Lower leg skin (tissue), 3 donors: ENCODE measurements around the gene NTM.

Experiments used
- CTCF ChIP-seq, 3 donors: fragments of 450-650 bp; IDR thresholded peaks; one replicate each; pipeline ENCODE4 v1.5.1; 2016; ENCODE audit warnings: antibody characterized with exemption in 3 of 3, mild to moderate bottlenecking in 3 of 3, moderate library complexity in 2 of 3
- POLR2A ChIP-seq, 2 donors: fragments of 450-650 bp; IDR thresholded peaks; one replicate each; pipeline ENCODE4 v1.6.1; 2016 to 2017; ENCODE audit warnings: antibody characterized with exemption in 2 of 2, mild to moderate bottlenecking in 1 of 2, moderate library complexity in 1 of 2

- TF ChIP-seq POLR2A (IDR thresholded peaks at IDR 0.05) (no peak), CTCF (IDR thresholded peaks at IDR 0.05) (no peak)
Observed at GRCh38 chr11:131662993-131663392, 292.6 kb downstream of the NTM start.
